ENCODE measurements around the gene PIK3R6. TPM values are rescaled to one million over a fixed set of nuclear protein-coding genes. Genes with fewer than 3 reads are reported as not detected.

The PIK3R6 gene
- not detected in 2 replicates for total RNA-seq (2014; rRNA removed; shearing (Covaris generic))

GRCh38 chr17:8867361-8867981, at the start of gene PIK3R6:
PIK3R6 (minus strand) TSS chr17:8867674; CDS start chr17:8849794, 17,880 bp downstream.
- no peaks in the 10 kb centered on the region for H3K9me3 ChIP-seq (replicated peaks)
- H3K4me1 ChIP-seq: no peaks in the 10 kb centered on the region
- H3K4me3 ChIP-seq: no peak within 1 kb of the TSS
- DNase-seq: no peak
- H3K27me3 ChIP-seq: no peaks in the 10 kb centered on the region
- H3K36me3 ChIP-seq: no peaks in the 10 kb centered on the region
- no peak within 1 kb of the TSS for H3K27ac ChIP-seq

DNA sequence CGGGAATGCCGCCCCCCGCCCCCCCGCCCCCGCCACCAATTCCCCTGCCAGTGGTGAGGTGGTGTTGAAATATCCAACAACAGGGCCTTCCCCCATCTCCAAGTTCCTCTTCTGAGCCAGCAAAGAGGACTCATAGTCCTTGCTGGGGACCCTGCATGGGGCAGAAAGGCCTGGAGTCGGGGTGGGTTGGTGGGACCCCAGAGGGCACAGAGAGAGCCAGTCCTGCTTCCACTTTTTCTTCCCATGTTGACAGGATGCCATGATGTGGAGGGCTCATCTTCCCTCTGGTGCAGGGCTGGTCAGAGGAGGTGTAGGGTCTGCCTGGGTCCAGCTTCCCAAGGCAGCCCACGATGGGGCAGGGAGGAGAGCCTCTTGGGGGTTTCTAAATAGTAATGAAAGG, 49.0 kb upstream of the PIK3R6 start:
- Histone ChIP-seq H3K9me3 (replicated peaks) (no peaks in the 10 kb centered on the region), H3K36me3 (no peaks in the 10 kb centered on the region), H3K27me3 (no peaks in the 10 kb centered on the region), H3K27ac (no peak overlapping the region), H3K4me1 (no peaks in the 10 kb centered on the region), H3K4me3 (no peak overlapping the region)
- DNase-seq: no peak

GRCh38 chr17:8914554-8914953, 47.1 kb upstream of the PIK3R6 start:
- H3K27me3 ChIP-seq: no peaks in the 10 kb centered on the region
- no peak overlapping the region for H3K27ac ChIP-seq
- no peak overlapping the region for H3K4me3 ChIP-seq
- H3K4me1 ChIP-seq: no peaks in the 10 kb centered on the region
- H3K36me3 ChIP-seq: no peaks in the 10 kb centered on the region
- no peaks in the 10 kb centered on the region for H3K9me3 ChIP-seq (replicated peaks)
- DNase-seq: no peak

DNA sequence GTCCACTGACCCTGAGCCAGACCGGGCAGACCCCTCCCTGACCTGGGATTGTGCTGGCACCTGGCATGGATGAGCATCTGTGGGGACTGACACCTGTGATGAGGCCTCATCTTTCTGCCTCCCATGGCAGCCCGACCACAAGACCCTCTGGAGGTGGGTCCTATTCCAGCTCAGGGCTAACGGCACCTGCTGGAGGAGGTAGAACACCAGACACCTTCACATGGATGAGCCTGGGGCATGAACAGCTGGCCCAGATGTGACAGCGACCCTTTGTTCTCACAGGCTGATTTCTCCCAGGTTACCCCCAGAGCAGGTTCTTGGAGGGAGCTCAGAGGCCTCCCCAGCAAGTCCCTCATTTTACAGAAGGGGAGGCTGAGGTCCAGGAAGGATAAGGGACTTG, 46.4 kb upstream of the PIK3R6 start:
- H3K36me3 ChIP-seq: no peaks in the 10 kb centered on the region
- H3K27me3 ChIP-seq: no peaks in the 10 kb centered on the region
- DNase-seq: no peak
- no peaks in the 10 kb centered on the region for H3K9me3 ChIP-seq (replicated peaks)
- no peak overlapping the region for H3K4me3 ChIP-seq
- H3K4me1 ChIP-seq: no peaks in the 10 kb centered on the region
- no peak overlapping the region for H3K27ac ChIP-seq

DNA sequence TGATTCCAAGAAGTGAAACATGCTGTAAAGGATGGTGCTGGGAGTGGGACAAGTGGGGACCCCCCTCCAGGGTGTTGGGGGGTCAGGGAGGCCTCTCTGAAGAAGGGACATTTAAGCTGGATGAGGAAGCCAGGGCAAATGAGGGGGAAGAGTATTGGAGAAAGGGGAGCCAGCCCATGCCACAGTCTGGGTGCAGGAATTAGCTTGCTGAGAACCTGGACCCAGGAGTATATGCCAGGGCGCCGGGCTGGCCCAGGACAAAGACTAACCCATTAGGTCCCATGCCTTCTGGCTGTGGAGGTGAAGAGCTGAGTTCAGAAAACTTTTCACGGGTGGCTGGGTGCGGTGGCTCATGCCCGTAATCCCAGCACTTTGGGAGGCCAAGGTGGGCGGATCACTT, 45.6 kb upstream of the PIK3R6 start:
- Histone ChIP-seq H3K27me3 (no peaks in the 10 kb centered on the region), H3K27ac (no peak overlapping the region), H3K9me3 (replicated peaks) (no peaks in the 10 kb centered on the region), H3K4me3 (no peak overlapping the region), H3K36me3 (no peaks in the 10 kb centered on the region), H3K4me1 (no peaks in the 10 kb centered on the region)
- DNase-seq: no peak

DNA sequence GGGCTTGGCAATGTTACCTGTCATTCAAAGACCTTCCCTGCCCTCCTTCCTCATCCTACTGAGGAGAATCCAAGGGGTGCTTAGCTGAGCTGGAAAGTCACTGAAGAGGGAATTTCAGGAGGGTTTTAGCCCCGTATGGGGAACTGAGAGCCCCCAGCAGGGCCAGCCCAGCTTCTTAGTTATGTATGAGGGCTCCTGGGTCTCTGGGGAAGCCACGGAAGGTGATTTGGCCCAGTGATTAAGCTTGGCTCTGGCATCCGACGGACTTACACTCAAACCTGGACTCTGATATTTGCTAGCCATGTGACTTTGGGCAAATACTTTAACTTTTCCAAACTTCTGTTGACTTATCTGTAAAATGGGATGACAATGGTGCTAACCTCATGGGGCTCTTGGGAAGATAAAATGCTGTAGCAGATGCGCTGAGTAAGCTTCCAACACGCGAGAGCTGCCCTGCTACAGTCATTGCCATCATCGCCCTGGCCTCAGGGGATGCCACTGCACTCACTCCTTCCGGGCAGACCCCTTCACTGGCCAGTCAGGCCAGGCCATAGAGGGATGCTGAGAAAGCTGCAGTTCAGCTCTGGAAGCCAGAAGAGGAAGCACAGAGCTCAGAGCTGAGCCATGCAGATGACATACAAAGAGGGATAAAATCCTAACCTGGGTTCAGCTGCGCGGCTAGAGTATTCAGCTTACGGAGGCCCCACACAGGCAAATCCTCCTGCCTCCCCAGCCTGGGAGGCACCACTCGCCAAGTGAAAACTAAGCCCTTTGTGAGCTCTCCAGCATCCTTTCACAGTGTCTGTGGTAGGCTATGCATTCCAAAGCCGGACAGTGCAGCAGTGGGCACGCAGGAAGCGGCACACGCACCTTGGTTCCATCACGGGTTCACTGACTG, 44.9 kb upstream of the PIK3R6 start:
- DNase-seq: no peak
- Histone ChIP-seq H3K9me3 (replicated peaks) (no peaks in the 10 kb centered on the region), H3K27me3 (no peaks in the 10 kb centered on the region), H3K36me3 (no peaks in the 10 kb centered on the region), H3K4me1 (no peaks in the 10 kb centered on the region), H3K4me3 (no peak overlapping the region), H3K27ac (no peak overlapping the region)

GRCh38 chr17:8910969-8911604, 43.6 kb upstream of the PIK3R6 start:
- Histone ChIP-seq H3K27ac (no peak overlapping the region), H3K4me1 (no peaks in the 10 kb centered on the region), H3K9me3 (replicated peaks) (no peaks in the 10 kb centered on the region), H3K36me3 (no peaks in the 10 kb centered on the region), H3K4me3 (no peak overlapping the region), H3K27me3 (no peaks in the 10 kb centered on the region)
- DNase-seq: no peak

DNA sequence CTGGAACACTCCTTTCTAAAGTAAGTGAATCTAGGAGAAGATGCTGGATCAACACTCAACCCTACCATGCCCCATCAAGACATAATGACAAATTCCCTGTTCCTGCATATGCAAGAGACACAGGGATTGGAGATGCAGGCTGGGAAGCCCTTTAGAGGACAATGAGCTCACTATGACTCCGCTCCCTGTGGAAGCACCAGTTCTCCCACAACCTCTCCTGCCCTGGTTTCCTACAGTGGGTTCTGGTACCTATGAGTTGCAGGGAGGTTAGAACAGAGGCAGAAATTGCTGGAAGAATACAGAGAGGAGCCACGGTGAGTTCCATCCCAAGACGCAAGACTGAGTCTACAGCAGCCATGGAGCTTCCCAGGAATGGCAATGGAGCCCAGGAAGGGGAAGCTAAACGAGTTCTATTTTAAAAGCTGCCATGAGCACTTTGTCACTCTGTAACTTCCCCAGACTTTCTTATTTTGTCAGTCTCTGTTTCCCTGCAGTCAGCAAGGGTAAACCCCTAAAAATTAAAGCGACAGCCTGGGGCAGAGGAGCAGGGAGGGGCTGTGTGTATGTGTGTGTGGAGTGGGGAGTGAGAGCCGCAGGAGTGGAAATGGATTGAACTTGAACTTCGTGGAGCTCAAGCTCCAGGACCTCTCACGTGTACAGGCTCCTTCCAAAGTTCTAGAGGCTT, 42.3 kb upstream of the PIK3R6 start:
- Histone ChIP-seq H3K27ac (no peak overlapping the region), H3K9me3 (replicated peaks) (no peaks in the 10 kb centered on the region), H3K27me3 (no peaks in the 10 kb centered on the region), H3K4me1 (no peaks in the 10 kb centered on the region), H3K36me3 (no peaks in the 10 kb centered on the region), H3K4me3 (no peak overlapping the region)
- no peak for DNase-seq

GRCh38 chr17:8905331-8905730, 37.9 kb upstream of the PIK3R6 start:
- H3K4me3 ChIP-seq: no peak overlapping the region
- H3K9me3 ChIP-seq (replicated peaks): no peaks in the 10 kb centered on the region
- H3K27me3 ChIP-seq: no peaks in the 10 kb centered on the region
- no peaks in the 10 kb centered on the region for H3K4me1 ChIP-seq
- no peak for DNase-seq
- H3K27ac ChIP-seq: no peak overlapping the region
- no peaks in the 10 kb centered on the region for H3K36me3 ChIP-seq

- H3K27ac ChIP-seq: no peak overlapping the region
Observed at GRCh38 chr17:8904686-8905085, 37.2 kb upstream of the PIK3R6 start.

DNA sequence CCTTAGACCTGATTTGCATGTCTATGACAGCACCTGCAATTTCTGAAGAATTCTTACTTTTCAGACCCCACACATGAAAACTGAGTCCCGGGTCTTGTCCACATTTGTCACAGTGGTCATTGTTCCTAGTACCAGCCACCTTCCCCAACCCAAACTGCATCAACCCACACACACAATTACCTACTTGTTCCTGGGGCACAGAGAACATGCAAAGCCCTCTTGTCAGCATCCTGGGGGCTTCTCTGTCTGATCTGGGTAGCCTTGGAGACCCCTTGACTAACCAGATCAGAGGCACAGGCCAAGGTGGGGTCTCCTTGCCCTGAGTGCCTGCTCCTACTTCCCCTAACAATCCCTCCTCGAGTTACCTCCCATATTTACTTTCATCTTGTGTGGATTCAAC, 36.7 kb upstream of the PIK3R6 start:
- no peak overlapping the region for H3K27ac ChIP-seq
- H3K27me3 ChIP-seq: no peaks in the 10 kb centered on the region
- no peaks in the 10 kb centered on the region for H3K4me1 ChIP-seq
- H3K36me3 ChIP-seq: no peaks in the 10 kb centered on the region
- H3K9me3 ChIP-seq (replicated peaks): no peaks in the 10 kb centered on the region
- DNase-seq: no peak
- H3K4me3 ChIP-seq: no peak overlapping the region

More at GRCh38 chr17:8904686-8905085, 37.2 kb upstream of the PIK3R6 start:
- Histone ChIP-seq H3K9me3 (replicated peaks) (no peaks in the 10 kb centered on the region), H3K27me3 (no peaks in the 10 kb centered on the region), H3K4me3 (no peak overlapping the region), H3K4me1 (no peaks in the 10 kb centered on the region), H3K36me3 (no peaks in the 10 kb centered on the region)
- DNase-seq: no peak

- no peaks in the 10 kb centered on the region for H3K9me3 ChIP-seq (replicated peaks)
- no peaks in the 10 kb centered on the region for H3K36me3 ChIP-seq
- H3K4me1 ChIP-seq: no peaks in the 10 kb centered on the region
- H3K27me3 ChIP-seq: no peaks in the 10 kb centered on the region
- no peak overlapping the region for H3K4me3 ChIP-seq
- H3K27ac ChIP-seq: no peak overlapping the region
- DNase-seq: no peak
Observed at GRCh38 chr17:8900626-8901585, 33.4 kb upstream of the PIK3R6 start.

- H3K27ac ChIP-seq: no peak overlapping the region
- no peaks in the 10 kb centered on the region for H3K36me3 ChIP-seq
- no peak overlapping the region for H3K4me3 ChIP-seq
- no peaks in the 10 kb centered on the region for H3K27me3 ChIP-seq
- no peak for DNase-seq
- H3K9me3 ChIP-seq (replicated peaks): no peaks in the 10 kb centered on the region
- no peaks in the 10 kb centered on the region for H3K4me1 ChIP-seq
Observed at GRCh38 chr17:8900207-8900606, 32.7 kb upstream of the PIK3R6 start.

GRCh38 chr17:8898636-8899035, 31.2 kb upstream of the PIK3R6 start:
- H3K27ac ChIP-seq: no peak overlapping the region
- no peaks in the 10 kb centered on the region for H3K36me3 ChIP-seq
- no peak for DNase-seq
- H3K27me3 ChIP-seq: no peaks in the 10 kb centered on the region
- H3K4me3 ChIP-seq: no peak overlapping the region
- no peaks in the 10 kb centered on the region for H3K9me3 ChIP-seq (replicated peaks)
- no peaks in the 10 kb centered on the region for H3K4me1 ChIP-seq
